IPS DF 6.9 (cell line): ENCODE data around the gene SLC4A9.

Experiments
- DNase-seq: peaks from one replicate; pipeline ENCODE4 v3.0.0-alpha.2; 2013; ENCODE audit warnings: low read depth, low spot score
- H3K27ac ChIP-seq: one replicate; pipeline ENCODE4 v1.5.1; 2013; ENCODE audit warnings: low read length, control low read depth
- H3K27me3 ChIP-seq: 2 replicates; pipeline ENCODE4 v1.6.1; 2013; ENCODE audit warnings: mild to moderate bottlenecking, low read length; ENCODE audit not compliant: control insufficient read depth, insufficient read depth
- H3K36me3 ChIP-seq: 2 replicates; pipeline ENCODE4 v1.6.1; 2013; ENCODE audit warnings: low read length; ENCODE audit not compliant: control insufficient read depth, insufficient read depth
- H3K4me1 ChIP-seq: 2 replicates; pipeline ENCODE4 v1.6.1; 2013; ENCODE audit warnings: low read length; ENCODE audit not compliant: control insufficient read depth, insufficient read depth
- H3K4me3 ChIP-seq: 2 replicates; pipeline ENCODE4 v1.5.1; 2013; ENCODE audit warnings: mild to moderate bottlenecking, low read length
- H3K9me3 ChIP-seq: 2 replicates; pipeline ENCODE4 v1.6.1; 2013; ENCODE audit warnings: low read length, inconsistent platforms; ENCODE audit not compliant: control insufficient read depth, insufficient read depth
- WGBS: extraction: QIAGEN DNeasy Blood & Tissue Kit; methylation state at CpG from one replicate; pipeline ENCODE4 v1.1.7; 2013; ENCODE audit warnings: mixed read lengths, missing lambda C conversion rate; ENCODE audit not compliant: insufficient read length, insufficient coverage; 5-methylcytosine and 5-hydroxymethylcytosine counted together

SLC4A9 gene

DNA sequence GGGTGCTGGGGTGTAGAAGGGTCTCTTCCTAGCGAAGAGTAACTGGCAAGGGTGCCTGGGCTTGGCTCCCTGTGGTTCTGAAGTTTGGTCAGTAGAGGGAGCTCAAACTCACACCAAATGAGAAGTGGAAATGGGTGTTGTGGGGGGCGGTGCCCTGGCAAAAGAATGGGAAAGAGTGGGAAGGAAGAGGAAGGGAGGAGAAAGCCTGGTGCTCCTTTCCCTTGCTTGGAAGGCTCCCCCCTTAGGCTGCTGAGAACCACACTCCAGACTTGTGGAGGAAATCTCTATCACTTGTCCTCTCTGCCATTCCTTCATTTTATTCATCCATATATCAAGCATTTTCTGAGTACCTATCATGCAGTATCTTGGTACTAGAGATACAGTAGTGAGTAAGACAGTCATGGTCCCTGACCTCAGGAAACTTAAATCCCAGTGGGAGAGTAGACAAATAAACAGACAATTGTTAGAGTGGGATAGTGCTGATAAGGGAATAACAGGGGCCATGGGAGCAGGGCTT is 13.0 kb downstream of the SLC4A9 start:
- WGBS = no CpG with 5 or more reads among the region's 2 CpGs
- Histone ChIP-seq H3K4me1 (no peaks in the 10 kb centered on the region), H3K36me3 (no peaks in the 10 kb centered on the region), H3K9me3 (no peaks in the 10 kb centered on the region), H3K27ac (no peak overlapping the region), H3K27me3 (no peaks in the 10 kb centered on the region), H3K4me3 (no peak overlapping the region)
- DNase-seq = peak; percentile 76

DNA sequence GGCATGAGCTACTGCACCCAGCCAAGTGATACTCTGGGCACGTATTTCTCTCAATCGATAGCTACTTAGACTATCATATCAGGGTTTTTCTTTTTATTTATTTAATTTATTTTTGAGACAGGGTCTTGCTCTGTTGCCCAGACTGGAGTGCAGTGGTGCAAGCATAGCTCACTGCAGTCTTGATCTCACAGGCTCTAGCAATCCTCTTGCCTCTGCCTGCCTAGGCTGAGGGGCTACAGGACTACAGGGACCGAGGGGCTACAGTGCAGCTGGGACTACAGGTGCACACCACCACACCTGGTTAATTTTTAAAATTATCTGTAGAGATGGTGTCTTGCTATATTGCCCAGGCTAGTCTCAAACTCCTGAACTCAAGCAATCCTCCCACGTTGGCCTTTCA is 21.4 kb downstream of the SLC4A9 start:
- Histone ChIP-seq H3K27me3 (no peaks in the 10 kb centered on the region), H3K4me1 (no peaks in the 10 kb centered on the region), H3K27ac (no peak overlapping the region), H3K9me3 (no peaks in the 10 kb centered on the region), H3K4me3 (no peak overlapping the region), H3K36me3 (no peaks in the 10 kb centered on the region)
- DNase-seq = no peak
- no CpG with 5 or more reads among the region's 4 CpGs for WGBS

DNA sequence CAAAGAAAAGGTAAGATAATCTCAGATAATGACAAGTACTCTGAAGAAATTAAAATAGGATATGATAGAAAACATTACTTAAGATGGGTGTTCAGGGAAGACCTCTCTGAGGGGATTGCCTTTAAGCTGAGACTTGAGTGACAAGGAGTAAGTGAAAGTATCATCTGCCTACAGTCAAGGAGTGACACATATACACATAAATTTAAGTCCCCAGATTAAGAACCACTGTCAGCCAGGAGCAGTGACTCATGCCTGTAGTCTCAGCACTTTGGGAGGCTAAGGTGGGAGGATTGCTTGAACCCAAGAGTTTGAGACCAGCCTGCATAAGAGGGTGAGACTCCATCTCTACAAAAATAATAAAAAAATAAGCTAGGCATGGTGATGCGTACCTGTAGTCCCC is 22.0 kb downstream of the SLC4A9 start:
- Histone ChIP-seq H3K9me3 (no peaks in the 10 kb centered on the region), H3K27me3 (no peaks in the 10 kb centered on the region), H3K36me3 (no peaks in the 10 kb centered on the region), H3K4me3 (no peak overlapping the region), H3K4me1 (no peaks in the 10 kb centered on the region), H3K27ac (no peak overlapping the region)
- WGBS = no CpG with 5 or more reads among the region's 1 CpG
- no peak for DNase-seq

DNA sequence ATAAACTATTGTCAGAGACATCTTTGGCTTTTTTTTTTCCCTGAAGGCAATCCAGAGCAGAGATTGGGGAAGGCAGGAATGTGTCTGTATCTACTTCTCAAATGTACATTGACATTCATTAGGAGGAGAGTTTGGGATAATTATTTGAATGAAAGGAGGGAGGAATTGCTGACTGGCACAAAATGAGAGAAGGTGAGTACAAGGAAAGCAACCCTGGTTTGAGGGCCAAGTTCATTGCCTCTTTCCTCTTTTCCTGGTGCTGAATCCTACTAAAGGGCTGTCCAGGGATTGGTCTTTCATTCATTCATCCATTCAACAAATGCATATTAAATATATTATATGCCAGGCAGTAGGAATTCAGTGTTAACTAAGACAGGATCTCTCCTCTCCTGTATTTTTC is 22.9 kb downstream of the SLC4A9 start:
- Histone ChIP-seq H3K9me3 (no peaks in the 10 kb centered on the region), H3K4me1 (no peaks in the 10 kb centered on the region), H3K4me3 (no peak overlapping the region), H3K27me3 (no peaks in the 10 kb centered on the region), H3K36me3 (no peaks in the 10 kb centered on the region), H3K27ac (no peak overlapping the region)
- DNase-seq = no peak

DNA sequence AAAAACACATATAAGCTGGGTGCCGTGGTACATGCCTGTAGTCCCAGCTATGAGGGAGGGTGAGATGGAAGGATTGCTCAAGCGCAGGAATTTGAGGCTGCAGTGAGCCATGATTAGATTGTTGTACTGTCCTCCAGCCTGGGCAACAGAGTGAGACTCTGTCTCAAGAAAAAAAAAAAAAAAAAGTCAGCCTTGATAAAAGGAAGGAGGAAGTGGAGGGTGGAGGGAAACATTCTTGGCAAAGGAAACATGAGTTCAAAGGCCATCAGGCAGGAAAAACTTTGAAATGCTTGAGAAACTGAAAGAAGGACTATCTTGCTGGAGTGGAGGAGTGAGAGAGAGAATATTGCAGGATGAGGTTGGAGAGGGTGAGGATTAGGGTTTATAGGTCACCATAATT is 23.3 kb downstream of the SLC4A9 start:
- H3K4me3 ChIP-seq = no peak overlapping the region
- H3K4me1 ChIP-seq = no peaks in the 10 kb centered on the region
- no peak overlapping the region for H3K27ac ChIP-seq
- no CpG with 5 or more reads among the region's 2 CpGs for WGBS
- H3K36me3 ChIP-seq = no peaks in the 10 kb centered on the region
- no peaks in the 10 kb centered on the region for H3K9me3 ChIP-seq
- H3K27me3 ChIP-seq = no peaks in the 10 kb centered on the region
- DNase-seq = no peak

DNA sequence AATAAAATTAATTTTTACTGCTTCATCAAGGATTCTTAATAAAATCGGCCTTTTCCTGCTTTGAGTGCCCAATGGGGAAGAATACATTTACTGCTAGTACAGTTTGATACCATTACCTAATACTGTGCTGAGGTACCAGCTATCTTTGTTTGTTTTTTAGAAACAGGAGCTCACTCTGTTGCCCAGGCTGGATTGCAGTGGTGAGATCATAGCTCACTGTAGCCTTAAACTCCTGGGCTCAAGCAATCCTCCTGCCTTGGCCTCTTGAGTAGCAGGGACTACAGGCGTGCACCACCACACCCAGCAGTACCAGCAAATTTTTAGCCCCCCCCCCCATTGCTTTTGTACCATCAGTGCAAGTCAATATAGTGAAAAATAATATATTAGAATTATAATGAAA is 28.1 kb downstream of the SLC4A9 start:
- H3K27ac ChIP-seq = no peak overlapping the region
- H3K36me3 ChIP-seq = no peaks in the 10 kb centered on the region
- no peak for DNase-seq
- no CpG with 5 or more reads among the region's 2 CpGs for WGBS
- no peaks in the 10 kb centered on the region for H3K27me3 ChIP-seq
- H3K4me3 ChIP-seq = no peak overlapping the region
- no peaks in the 10 kb centered on the region for H3K9me3 ChIP-seq
- no peaks in the 10 kb centered on the region for H3K4me1 ChIP-seq

DNA sequence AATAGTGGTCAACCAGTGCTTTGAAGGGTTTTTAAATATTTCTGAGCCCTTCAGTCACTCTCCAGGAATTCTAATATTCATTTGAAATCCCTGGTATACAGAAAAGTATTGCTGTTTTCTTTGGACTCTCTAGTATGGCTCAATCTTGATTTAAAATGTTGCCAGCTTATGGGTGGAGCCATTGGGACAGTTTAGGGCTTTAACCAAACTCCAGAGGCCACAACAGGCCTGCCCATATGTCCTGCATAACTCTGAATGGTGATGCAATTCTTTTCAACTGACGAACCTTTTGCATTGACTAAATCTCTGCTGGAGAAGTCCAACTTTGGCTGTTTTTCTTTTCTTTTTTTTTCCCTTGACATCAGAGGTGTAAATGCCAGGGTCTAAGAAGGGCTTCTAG is 31.3 kb downstream of the SLC4A9 start:
- no CpG with 5 or more reads among the region's 1 CpG for WGBS
- no peak for DNase-seq
- H3K36me3 ChIP-seq = no peaks in the 10 kb centered on the region
- H3K9me3 ChIP-seq = no peaks in the 10 kb centered on the region
- no peaks in the 10 kb centered on the region for H3K4me1 ChIP-seq
- no peak overlapping the region for H3K27ac ChIP-seq
- no peaks in the 10 kb centered on the region for H3K27me3 ChIP-seq
- H3K4me3 ChIP-seq = no peak overlapping the region

DNA sequence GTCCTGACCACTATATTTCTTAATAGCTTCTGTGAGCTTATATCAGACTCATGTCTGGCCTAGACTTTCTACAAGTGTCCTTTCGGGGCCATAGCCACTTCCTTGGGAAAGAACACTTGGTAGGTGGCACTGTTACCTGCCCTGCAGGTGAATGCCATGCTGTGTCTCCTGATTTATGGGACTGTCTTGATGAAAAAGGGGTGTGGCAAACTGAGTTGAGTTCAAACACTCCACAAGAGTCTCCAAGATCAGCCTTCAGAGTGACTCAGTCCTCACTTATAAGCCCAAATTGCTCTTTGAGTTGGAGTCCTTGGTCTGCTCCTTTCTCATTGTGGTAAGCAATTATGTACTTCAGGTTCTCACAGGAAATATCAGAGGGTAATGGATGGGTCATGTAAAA is 31.7 kb downstream of the SLC4A9 start:
- Histone ChIP-seq H3K4me3 (no peak overlapping the region), H3K27me3 (no peaks in the 10 kb centered on the region), H3K36me3 (no peaks in the 10 kb centered on the region), H3K27ac (no peak overlapping the region), H3K4me1 (no peaks in the 10 kb centered on the region), H3K9me3 (no peaks in the 10 kb centered on the region)
- no peak for DNase-seq
- no CpG with 5 or more reads among the region's 1 CpG for WGBS

DNA sequence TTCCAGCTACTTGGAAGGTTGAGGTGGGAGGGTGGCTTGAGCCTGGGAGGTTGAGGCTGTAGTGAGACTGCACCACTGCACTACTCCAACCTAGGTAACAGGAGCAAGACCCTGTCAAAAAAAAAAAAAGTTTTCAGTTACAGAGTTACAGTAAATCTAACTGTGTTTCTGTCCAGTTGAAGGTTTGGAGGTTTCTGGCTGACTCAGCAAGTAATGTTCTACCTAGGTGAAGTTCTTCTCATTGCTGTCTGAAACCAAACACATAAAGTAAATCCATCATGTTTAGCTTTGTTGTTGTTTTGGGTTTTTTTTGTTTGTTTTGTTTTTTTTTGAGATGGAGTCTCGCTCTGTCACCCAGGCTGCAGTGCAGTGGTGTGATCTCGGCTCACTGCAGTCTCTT is 33.7 kb downstream of the SLC4A9 start:
- no peaks in the 10 kb centered on the region for H3K9me3 ChIP-seq
- no peaks in the 10 kb centered on the region for H3K27me3 ChIP-seq
- WGBS = no CpG with 5 or more reads among the region's 2 CpGs
- H3K4me1 ChIP-seq = no peaks in the 10 kb centered on the region
- DNase-seq = no peak
- H3K36me3 ChIP-seq = no peaks in the 10 kb centered on the region
- no peak overlapping the region for H3K4me3 ChIP-seq
- no peak overlapping the region for H3K27ac ChIP-seq

DNA sequence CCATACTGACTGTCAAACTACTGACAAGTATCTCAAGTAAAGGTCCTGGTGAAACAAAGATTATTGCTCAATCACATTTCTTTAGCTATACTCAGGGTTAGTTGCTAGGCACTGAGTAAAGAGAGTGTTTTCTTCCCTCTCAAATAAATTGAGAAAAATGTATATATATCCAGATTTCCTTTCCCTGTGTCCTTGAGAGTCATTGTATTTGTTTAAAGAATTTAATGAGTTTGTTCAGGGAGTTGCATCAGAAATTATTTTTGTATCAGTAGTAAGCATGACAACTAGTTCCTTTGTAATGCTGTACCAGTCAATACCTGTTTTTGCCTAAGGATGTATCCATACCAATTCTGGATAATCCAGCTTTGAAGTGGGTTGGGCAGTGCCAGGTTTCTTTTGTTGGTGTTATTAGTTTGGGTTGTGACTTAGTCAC is 38.4 kb downstream of the SLC4A9 start:
- Histone ChIP-seq H3K4me1 (no peaks in the 10 kb centered on the region), H3K27ac (no peak overlapping the region), H3K4me3 (no peak overlapping the region), H3K36me3 (no peaks in the 10 kb centered on the region), H3K27me3 (no peaks in the 10 kb centered on the region), H3K9me3 (no peaks in the 10 kb centered on the region)
- no peak for DNase-seq

DNA sequence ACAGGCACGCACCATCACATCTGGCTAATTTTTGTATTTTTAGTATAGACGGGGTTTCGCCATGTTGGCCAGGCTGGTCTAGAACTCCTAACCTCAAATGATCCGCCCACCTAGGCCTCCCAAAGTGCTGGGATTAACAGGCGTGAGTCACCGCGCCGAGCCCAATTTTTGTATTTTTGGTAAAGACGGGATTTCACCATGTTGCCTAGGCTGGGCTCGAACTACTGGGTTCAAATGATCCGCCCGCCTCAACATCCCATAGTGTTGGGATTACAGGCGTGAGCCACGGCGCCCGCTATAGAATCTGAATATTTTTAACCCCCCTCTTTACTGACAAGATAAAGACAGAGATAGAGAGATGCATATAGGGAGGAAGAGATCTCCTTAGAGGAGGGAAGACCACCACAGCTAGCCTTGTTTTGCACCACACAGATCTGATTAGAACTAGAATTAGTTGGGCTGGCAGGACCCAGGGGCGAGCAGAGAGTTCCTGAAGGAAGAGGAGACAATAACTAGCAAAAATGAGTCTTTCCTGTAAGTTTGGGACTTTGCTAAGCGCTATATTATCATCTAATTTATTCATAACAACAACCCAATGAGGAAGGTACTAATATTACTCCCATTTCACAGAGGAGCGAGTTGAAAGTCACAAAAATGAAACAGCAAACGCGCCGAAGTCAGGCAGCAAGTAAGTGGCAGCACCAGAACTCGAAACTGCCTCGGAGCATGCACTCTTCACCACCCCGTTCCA is 40.2 kb downstream of the SLC4A9 start:
- peak overlapping the region; percentile 54; the same call in 1 of the 2 replicates for H3K4me3 ChIP-seq
- no peaks in the 10 kb centered on the region for H3K36me3 ChIP-seq
- no peaks in the 10 kb centered on the region for H3K9me3 ChIP-seq
- no CpG with 5 or more reads among the region's 25 CpGs for WGBS
- no peak overlapping the region for H3K27ac ChIP-seq
- DNase-seq = no peak
- H3K4me1 ChIP-seq = no peaks in the 10 kb centered on the region
- no peaks in the 10 kb centered on the region for H3K27me3 ChIP-seq
